ENCODE measurements around the gene MGMT.

Gene MGMT

GRCh38 chr10:129514568-129515451 is 47.8 kb downstream of the MGMT start:
- H3K9me3 Mint-ChIP-seq: peaks cover 8% of the 10 kb centered on the region
- ATAC-seq (no peak), DNase-seq (no peak)
- no peak overlapping the region for H3K27ac Mint-ChIP-seq
- peaks cover 5% of the 10 kb centered on the region for H3K4me1 Mint-ChIP-seq
- peaks cover 19% of the 10 kb centered on the region for H3K36me3 Mint-ChIP-seq (ENCODE audit: low read depth)
- no peak overlapping the region for H3K4me3 Mint-ChIP-seq
- no peaks in the 10 kb centered on the region for H3K27me3 Mint-ChIP-seq

- no peak overlapping the region for H3K27ac Mint-ChIP-seq
- no peak for DNase-seq
- peaks cover 5% of the 10 kb centered on the region for H3K4me1 Mint-ChIP-seq
- no peak overlapping the region for H3K4me3 Mint-ChIP-seq
- no peaks in the 10 kb centered on the region for H3K9me3 Mint-ChIP-seq
- no peaks in the 10 kb centered on the region for H3K27me3 Mint-ChIP-seq
- peaks cover 14% of the 10 kb centered on the region for H3K36me3 Mint-ChIP-seq (ENCODE audit: low read depth)
- ATAC-seq: no peak
Observed at GRCh38 chr10:129516846-129517679, 50.0 kb downstream of the MGMT start.

GRCh38 chr10:129517680-129518057 is 50.6 kb downstream of the MGMT start:
- Mint-ChIP-seq H3K4me1 (peaks cover 5% of the 10 kb centered on the region), H3K36me3 (ENCODE audit: low read depth) (peaks cover 10% of the 10 kb centered on the region), H3K27me3 (no peaks in the 10 kb centered on the region), H3K4me3 (no peak overlapping the region), H3K9me3 (no peaks in the 10 kb centered on the region), H3K27ac (no peak overlapping the region)
- no peak for DNase-seq
- ATAC-seq: no peak

- no peak overlapping the region for H3K4me3 Mint-ChIP-seq
- peaks cover 3% of the 10 kb centered on the region for H3K4me1 Mint-ChIP-seq
- DNase-seq: no peak
- H3K36me3 Mint-ChIP-seq (ENCODE audit: low read depth): peaks cover 10% of the 10 kb centered on the region
- no peak overlapping the region for H3K27ac Mint-ChIP-seq
- H3K27me3 Mint-ChIP-seq: no peaks in the 10 kb centered on the region
- no peak for ATAC-seq
- no peaks in the 10 kb centered on the region for H3K9me3 Mint-ChIP-seq
Observed at GRCh38 chr10:129518793-129519192, 51.8 kb downstream of the MGMT start.

GRCh38 chr10:129520440-129521080 is 53.5 kb downstream of the MGMT start:
- no peaks in the 10 kb centered on the region for H3K4me1 Mint-ChIP-seq
- ATAC-seq: no peak

GRCh38 chr10:129521161-129522025 is 54.4 kb downstream of the MGMT start:
- Mint-ChIP-seq H3K9me3 (no peaks in the 10 kb centered on the region), H3K27ac (no peak overlapping the region), H3K4me1 (no peaks in the 10 kb centered on the region), H3K36me3 (ENCODE audit: low read depth) (peaks cover 10% of the 10 kb centered on the region), H3K27me3 (no peaks in the 10 kb centered on the region), H3K4me3 (no peak overlapping the region)
- no peak for DNase-seq
- no peak for ATAC-seq

More at GRCh38 chr10:129520440-129521080, 53.5 kb downstream of the MGMT start:
- no peak for DNase-seq
- H3K36me3 Mint-ChIP-seq (ENCODE audit: low read depth): peaks cover 10% of the 10 kb centered on the region
- no peaks in the 10 kb centered on the region for H3K27me3 Mint-ChIP-seq
- no peaks in the 10 kb centered on the region for H3K9me3 Mint-ChIP-seq
- H3K4me3 Mint-ChIP-seq: no peak overlapping the region
- H3K27ac Mint-ChIP-seq: no peak overlapping the region

GRCh38 chr10:129522041-129522585 is 55.1 kb downstream of the MGMT start:
- Mint-ChIP-seq H3K27ac (no peak overlapping the region), H3K27me3 (no peaks in the 10 kb centered on the region), H3K4me1 (no peaks in the 10 kb centered on the region), H3K9me3 (no peaks in the 10 kb centered on the region), H3K36me3 (ENCODE audit: low read depth) (peaks cover 12% of the 10 kb centered on the region), H3K4me3 (no peak overlapping the region)
- DNase-seq (no peak), ATAC-seq (no peak)

GRCh38 chr10:129523031-129523722 is 56.1 kb downstream of the MGMT start:
- Mint-ChIP-seq H3K4me1 (no peaks in the 10 kb centered on the region), H3K27ac (no peak overlapping the region), H3K9me3 (peaks cover 8% of the 10 kb centered on the region), H3K4me3 (no peak overlapping the region), H3K36me3 (ENCODE audit: low read depth) (peaks cover 18% of the 10 kb centered on the region), H3K27me3 (no peaks in the 10 kb centered on the region)
- DNase-seq (no peak), ATAC-seq (no peak)

GRCh38 chr10:129523723-129524316 is 56.8 kb downstream of the MGMT start:
- ATAC-seq (no peak), DNase-seq (no peak)
- H3K27ac Mint-ChIP-seq: no peak overlapping the region
- no peak overlapping the region for H3K4me3 Mint-ChIP-seq
- H3K9me3 Mint-ChIP-seq: peaks cover 9% of the 10 kb centered on the region
- no peaks in the 10 kb centered on the region for H3K4me1 Mint-ChIP-seq
- H3K27me3 Mint-ChIP-seq: no peaks in the 10 kb centered on the region
- peaks cover 18% of the 10 kb centered on the region for H3K36me3 Mint-ChIP-seq (ENCODE audit: low read depth)

- no peaks in the 10 kb centered on the region for H3K4me1 Mint-ChIP-seq
- H3K4me3 Mint-ChIP-seq: no peak overlapping the region
- ATAC-seq (no peak), DNase-seq (no peak)
- H3K27me3 Mint-ChIP-seq: no peaks in the 10 kb centered on the region
- H3K27ac Mint-ChIP-seq: no peak overlapping the region
- peaks cover 9% of the 10 kb centered on the region for H3K9me3 Mint-ChIP-seq
- peaks cover 10% of the 10 kb centered on the region for H3K36me3 Mint-ChIP-seq (ENCODE audit: low read depth)
Observed at GRCh38 chr10:129524936-129525335, 57.9 kb downstream of the MGMT start.

GRCh38 chr10:129525401-129525801 is 58.4 kb downstream of the MGMT start:
- Mint-ChIP-seq H3K4me3 (no peak overlapping the region), H3K36me3 (ENCODE audit: low read depth) (peaks cover 10% of the 10 kb centered on the region), H3K27ac (no peak overlapping the region), H3K4me1 (peaks cover 2% of the 10 kb centered on the region), H3K27me3 (no peaks in the 10 kb centered on the region), H3K9me3 (peaks cover 9% of the 10 kb centered on the region)
- DNase-seq (no peak), ATAC-seq (no peak)

GRCh38 chr10:129526943-129527342 is 59.9 kb downstream of the MGMT start:
- no peak overlapping the region for H3K27ac Mint-ChIP-seq
- H3K4me3 Mint-ChIP-seq: no peak overlapping the region
- no peak for ATAC-seq
- DNase-seq: no peak
- no peaks in the 10 kb centered on the region for H3K27me3 Mint-ChIP-seq
- H3K9me3 Mint-ChIP-seq: peaks cover 9% of the 10 kb centered on the region
- peaks cover 10% of the 10 kb centered on the region for H3K36me3 Mint-ChIP-seq (ENCODE audit: low read depth)
- peaks cover 10% of the 10 kb centered on the region for H3K4me1 Mint-ChIP-seq

GRCh38 chr10:129528376-129528978 is 61.4 kb downstream of the MGMT start:
- Mint-ChIP-seq H3K36me3 (ENCODE audit: low read depth) (peaks cover 10% of the 10 kb centered on the region), H3K9me3 (peaks cover 9% of the 10 kb centered on the region), H3K4me3 (no peak overlapping the region), H3K27me3 (no peaks in the 10 kb centered on the region), H3K27ac (no peak overlapping the region), H3K4me1 (peaks cover 18% of the 10 kb centered on the region)
- no peak for ATAC-seq
- no peak for DNase-seq

Measured in activated naive CD8-positive, alpha-beta T cell treated with anti-CD3 and anti-CD28 coated beads, Interleukin-2, amount 50 U/mL, for 24 hours (primary cell).